RWPE1 (cell line): Measurements from ENCODE around the gene IFRD2.

Experiments
- CTCF ChIA-PET: fragments of 350-600 bp; sonication (Branson Sonifier 250); formaldehyde crosslinking; extraction: SDS; loops from one replicate; lab custom pipeline; 2021; lab: Yijun Ruan, JAX
- POLR2A ChIA-PET: fragments of 400-600 bp; formaldehyde crosslinking; extraction: SDS; loops from one replicate; lab custom pipeline; 2020; ENCODE audit warnings: antibody characterized with exemption; ENCODE audit not compliant: low non-redundant PET; lab: Yijun Ruan, JAX
- DNase-seq: peaks from one replicate; pipeline ENCODE4 v3.0.0; 2012; ENCODE audit warnings: low spot score
- H3K27ac ChIP-seq: fragments of 450-650 bp; 2 replicates; pipeline ENCODE4 v1.5.1; 2017
- CTCF ChIP-seq: fragments of 450-650 bp; conservative IDR thresholded peaks from 2 replicates; pipeline ENCODE4 v1.5.1; 2017; ENCODE audit warnings: low read depth, mild to moderate bottlenecking

The IFRD2 gene

GRCh38 chr3:50269460-50269859, 22.8 kb downstream of the IFRD2 start:
- no peak for TF ChIP-seq CTCF
- H3K27ac ChIP-seq, result peak overlapping the region; percentile 100
- no peak for DNase-seq
- ChIA-PET CTCF (interaction anchor here (0.7 to 1.4 kb wide), 2 partner anchors 9 to 23 kb away, joined by 3 to 4 read pairs; no protein-coding TSS in a partner anchor), POLR2A (interaction anchor here (0.6 kb wide), 1 partner anchor 76 kb away, joined by 3 read pairs; no protein-coding TSS in a partner anchor)

GRCh38 chr3:50268703-50269451, 23.4 kb downstream of the IFRD2 start, which contains the start of gene SEMA3B:
Gene SEMA3B (plus strand): TSS chr3:50269147. CDS start chr3:50269241, 94 bp downstream.
- TF ChIP-seq CTCF, result no peak
- H3K27ac ChIP-seq, result peak within 1 kb of the TSS; percentile 100
- ChIA-PET CTCF (interaction anchor here (0.7 kb wide), 1 partner anchor 23 kb away, joined by 3 read pairs; no protein-coding TSS in a partner anchor), POLR2A (no interaction called here)
- peak; percentile 84 for DNase-seq

- POLR2A ChIA-PET, result no interaction called here
- CTCF ChIA-PET, result no interaction called here
- peak overlapping the region; percentile 100 for H3K27ac ChIP-seq
- no peak for DNase-seq
- no peak for TF ChIP-seq CTCF
Measured at GRCh38 chr3:50268276-50268675, 24.0 kb downstream of the IFRD2 start.

DNA sequence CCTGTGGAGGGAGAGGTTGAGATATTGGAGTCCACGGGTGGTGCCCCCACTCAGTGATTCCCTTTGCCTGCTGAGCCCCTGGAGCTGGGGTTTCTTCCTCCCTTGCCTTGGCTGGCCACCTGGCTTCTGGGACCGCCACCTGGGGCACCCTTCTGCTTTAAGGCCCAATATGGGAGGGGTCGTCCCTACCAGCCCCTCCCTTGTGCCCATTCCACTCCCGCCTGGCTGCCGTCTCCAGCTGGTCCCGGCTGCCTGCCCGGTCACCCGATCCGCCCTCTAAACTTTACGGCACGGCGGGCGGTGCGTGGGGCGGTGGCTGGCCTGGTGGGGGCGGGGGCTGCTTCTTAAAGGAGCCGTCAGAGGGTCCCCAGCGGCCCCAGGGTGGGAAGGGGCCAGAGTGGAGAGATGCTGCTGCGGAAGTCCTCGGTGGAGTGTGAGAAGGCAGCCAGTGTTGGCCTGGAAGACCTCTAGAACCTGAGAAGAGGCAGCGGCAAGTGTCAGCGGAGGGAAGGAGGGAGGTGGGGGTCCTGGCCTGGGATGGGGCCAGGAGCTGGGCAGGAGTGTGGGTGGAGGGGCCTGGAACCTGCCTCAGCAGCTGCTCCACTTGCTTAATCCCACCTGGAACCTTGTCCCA, 24.8 kb downstream of the IFRD2 start:
- ChIA-PET CTCF (interaction anchor here (1.0 kb wide), 1 partner anchor 41 kb away, joined by 4 read pairs; no protein-coding TSS in a partner anchor), POLR2A (no interaction called here)
- H3K27ac ChIP-seq, result peak overlapping the region; percentile 100
- no peak for DNase-seq
- TF ChIP-seq CTCF, result no peak

GRCh38 chr3:50266836-50267235, 25.4 kb downstream of the IFRD2 start:
- no peak for TF ChIP-seq CTCF
- H3K27ac ChIP-seq, result peak overlapping the region; percentile 100
- CTCF ChIA-PET, result interaction anchor here (1.0 kb wide), 1 partner anchor 40 kb away, joined by 4 read pairs; no protein-coding TSS in a partner anchor
- DNase-seq, result no peak
- POLR2A ChIA-PET, result no interaction called here

- ChIA-PET POLR2A (no interaction called here), CTCF (interaction anchor here (0.6 kb wide), 1 partner anchor 10 kb away, joined by 3 read pairs; no protein-coding TSS in a partner anchor)
- peak overlapping the region; percentile 100 for H3K27ac ChIP-seq
- no peak for TF ChIP-seq CTCF
- DNase-seq, result no peak
Measured at GRCh38 chr3:50266017-50266416, 26.2 kb downstream of the IFRD2 start.
